Raji (cell line): ENCODE results near the gene ANKRD18A.

Source experiments
- POLR2A ChIP-seq: IDR thresholded peaks from 2 replicates; pipeline ENCODE4 v1.6.1; 2011; ENCODE audit warnings: low read depth, low read length, control low read depth; ENCODE audit not compliant: insufficient read depth

The ANKRD18A gene

GRCh38 chr9:38620483-38621433, at the start of gene ANKRD18A:
Gene ANKRD18A (minus strand): TSS chr9:38620596. CDS start chr9:38620285, 311 bp downstream.
- TF ChIP-seq POLR2A: no peak

GRCh38 chr9:38668791-38669466, 48.5 kb upstream of the ANKRD18A start:
- TF ChIP-seq POLR2A: no peak

GRCh38 chr9:38662763-38663593, 42.6 kb upstream of the ANKRD18A start:
- no peak for TF ChIP-seq POLR2A

- no peak for TF ChIP-seq POLR2A
Measured at GRCh38 chr9:38659538-38659937, 39.1 kb upstream of the ANKRD18A start.

GRCh38 chr9:38656896-38657295, 36.5 kb upstream of the ANKRD18A start:
- no peak for TF ChIP-seq POLR2A

- no peak for TF ChIP-seq POLR2A
Measured at GRCh38 chr9:38652486-38652885, 32.1 kb upstream of the ANKRD18A start.

GRCh38 chr9:38652044-38652443, 31.6 kb upstream of the ANKRD18A start:
- no peak for TF ChIP-seq POLR2A

GRCh38 chr9:38651400-38652042, 31.1 kb upstream of the ANKRD18A start:
- TF ChIP-seq POLR2A: no peak

GRCh38 chr9:38650564-38650963, 30.2 kb upstream of the ANKRD18A start:
- no peak for TF ChIP-seq POLR2A

GRCh38 chr9:38649731-38650363, 29.5 kb upstream of the ANKRD18A start:
- TF ChIP-seq POLR2A: no peak

- no peak for TF ChIP-seq POLR2A
Measured at GRCh38 chr9:38644601-38645000, 24.2 kb upstream of the ANKRD18A start.

- no peak for TF ChIP-seq POLR2A
Measured at GRCh38 chr9:38643815-38644173, 23.4 kb upstream of the ANKRD18A start.

GRCh38 chr9:38642951-38643814, 22.8 kb upstream of the ANKRD18A start:
- no peak for TF ChIP-seq POLR2A
